CD4-positive, alpha-beta T cell treated with Interleukin-10 for 1 hour (primary cell): ENCODE measurements around the gene NPTXR.

Experiments used
- DNase-seq: peaks from one replicate; pipeline ENCODE4 v3.0.0-alpha.2; 2020

Gene NPTXR

DNA sequence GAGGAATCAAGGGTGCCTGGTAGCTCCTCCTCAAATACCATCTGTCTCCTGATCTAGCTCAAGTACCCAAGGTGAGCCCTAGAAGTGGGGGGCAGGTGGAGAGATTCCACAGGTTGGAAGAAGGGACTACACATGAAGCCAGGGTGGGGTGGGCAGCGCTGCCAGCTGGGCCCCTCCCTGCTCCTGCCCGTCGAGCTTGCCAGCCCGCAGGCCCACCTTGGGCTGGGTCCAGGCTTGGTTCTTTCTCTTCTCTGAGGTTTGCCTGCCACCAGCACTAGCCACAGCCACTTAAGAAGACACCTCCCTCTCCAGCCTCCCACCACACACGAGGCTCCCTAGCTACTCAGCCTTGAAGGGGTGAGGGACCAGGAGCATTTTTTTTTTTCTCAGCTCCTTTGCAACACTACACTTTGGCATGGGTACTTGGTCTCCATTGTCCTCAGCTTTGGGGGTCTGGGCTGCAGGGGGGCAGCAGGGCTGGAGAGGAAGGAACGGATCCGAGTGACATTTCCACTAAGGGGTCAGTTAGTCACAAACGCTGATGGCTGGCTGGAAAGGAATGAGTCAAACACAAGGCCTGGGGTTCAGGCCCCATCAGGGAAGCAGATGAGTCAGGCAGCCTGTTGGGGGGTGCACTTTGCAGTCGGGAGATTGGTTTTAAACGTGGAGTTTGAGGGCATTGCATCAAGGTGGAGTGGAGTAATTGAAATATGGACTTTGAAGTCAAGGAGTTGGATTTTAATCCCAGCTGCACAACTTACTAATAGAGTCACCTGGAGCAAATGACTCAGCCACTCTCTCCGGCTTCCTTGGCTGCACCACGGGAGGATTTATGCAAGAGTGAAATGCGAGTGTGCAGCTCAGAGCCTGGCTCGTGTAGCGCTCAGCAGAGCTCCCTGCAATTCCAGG lies 7.4 kb upstream of the NPTXR start:
- no peak for DNase-seq

DNA sequence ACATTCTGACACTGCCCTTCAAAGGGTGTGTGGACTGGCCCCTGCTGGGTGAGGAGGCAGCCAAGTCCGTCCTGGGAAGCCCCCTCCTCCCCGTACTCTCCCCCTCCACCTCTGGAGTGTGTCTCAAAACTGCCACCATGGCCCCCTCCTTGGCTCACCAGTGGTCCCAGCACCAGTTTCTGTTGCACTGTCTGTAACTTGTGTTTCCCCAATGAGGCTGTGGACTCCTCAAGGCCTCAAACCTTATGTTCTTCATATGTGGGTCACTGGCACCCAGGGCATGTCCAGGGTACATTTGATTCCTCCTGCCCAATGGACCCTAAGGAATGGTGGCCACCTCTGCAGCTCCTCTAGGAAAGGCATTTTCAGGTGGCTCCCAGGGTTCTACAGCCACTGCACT lies 6.6 kb upstream of the NPTXR start:
- DNase-seq: no peak

DNA sequence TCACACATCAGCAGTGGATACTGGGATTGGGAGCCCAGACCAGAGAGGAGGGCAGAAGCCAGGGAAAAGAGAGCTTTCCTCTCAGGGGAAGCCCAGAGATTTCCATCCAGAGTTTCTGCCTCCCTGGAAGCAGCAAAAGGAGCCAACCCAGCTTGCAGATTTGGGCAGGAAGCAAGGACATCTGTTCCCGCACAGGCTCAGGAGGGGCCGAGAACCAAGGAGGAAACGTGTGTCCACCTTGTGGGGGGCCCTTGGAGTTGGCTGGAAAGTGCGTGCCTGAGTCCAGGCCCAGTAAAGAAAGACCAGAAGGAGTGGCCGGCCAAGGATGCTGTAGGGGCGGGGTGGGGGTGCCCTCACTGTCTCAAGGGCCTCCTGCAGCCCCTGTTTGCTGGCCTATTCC lies 6.0 kb upstream of the NPTXR start:
- no peak for DNase-seq

DNA sequence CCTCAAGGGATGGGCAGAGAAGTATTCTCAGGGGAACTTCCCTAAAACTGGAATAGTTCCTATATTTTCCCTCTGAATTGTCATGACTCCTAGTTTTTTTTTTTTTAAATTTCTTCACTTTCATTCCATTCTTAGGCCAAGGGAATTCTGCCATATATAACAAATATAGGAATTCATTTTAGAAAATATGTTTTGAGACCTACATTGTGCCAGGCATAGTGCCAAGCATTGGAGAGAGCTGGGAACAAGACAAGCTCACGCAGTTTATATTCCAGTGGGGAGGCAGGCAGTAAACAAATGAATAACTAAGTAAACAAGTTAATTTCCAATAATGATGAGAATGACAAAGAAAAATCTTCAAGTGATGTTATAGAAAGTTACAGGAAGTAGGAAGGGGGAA lies 2.6 kb upstream of the NPTXR start:
- no peak for DNase-seq

DNA sequence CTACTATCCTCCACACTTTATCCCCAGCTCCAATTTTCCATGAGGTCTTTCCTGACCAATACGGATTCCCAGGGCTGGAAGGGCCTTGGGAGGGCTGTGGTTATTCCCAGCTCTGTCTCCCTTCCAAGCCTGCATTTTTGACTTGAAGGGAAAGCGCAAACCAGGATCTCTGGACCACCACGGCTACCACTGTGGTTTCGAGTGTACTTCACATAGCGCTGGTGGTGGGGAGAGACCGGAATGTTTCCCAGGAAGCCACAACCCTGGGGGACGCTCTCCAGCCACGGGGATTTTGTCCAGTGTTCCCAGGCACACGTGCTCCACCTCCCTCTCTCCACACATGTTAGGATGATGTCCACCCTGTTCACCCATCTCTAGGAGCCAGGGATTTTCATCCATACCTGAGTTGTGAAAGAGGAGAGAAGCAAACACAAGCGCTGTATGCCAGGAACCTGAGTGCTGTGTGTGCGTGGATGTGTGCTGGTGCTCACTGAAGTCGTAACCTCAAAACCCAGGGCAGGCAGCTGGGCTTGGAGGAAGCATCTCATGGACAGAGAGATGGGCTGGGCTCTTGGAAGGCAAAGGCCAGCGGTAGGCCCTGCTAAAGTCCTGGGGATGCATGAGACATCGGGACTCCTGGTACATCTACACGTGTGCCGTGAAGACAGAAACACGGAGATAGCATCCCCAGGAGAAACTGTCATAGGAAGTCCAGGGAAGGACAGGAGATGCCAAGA lies 1.3 kb upstream of the NPTXR start:
- DNase-seq: no peak

DNA sequence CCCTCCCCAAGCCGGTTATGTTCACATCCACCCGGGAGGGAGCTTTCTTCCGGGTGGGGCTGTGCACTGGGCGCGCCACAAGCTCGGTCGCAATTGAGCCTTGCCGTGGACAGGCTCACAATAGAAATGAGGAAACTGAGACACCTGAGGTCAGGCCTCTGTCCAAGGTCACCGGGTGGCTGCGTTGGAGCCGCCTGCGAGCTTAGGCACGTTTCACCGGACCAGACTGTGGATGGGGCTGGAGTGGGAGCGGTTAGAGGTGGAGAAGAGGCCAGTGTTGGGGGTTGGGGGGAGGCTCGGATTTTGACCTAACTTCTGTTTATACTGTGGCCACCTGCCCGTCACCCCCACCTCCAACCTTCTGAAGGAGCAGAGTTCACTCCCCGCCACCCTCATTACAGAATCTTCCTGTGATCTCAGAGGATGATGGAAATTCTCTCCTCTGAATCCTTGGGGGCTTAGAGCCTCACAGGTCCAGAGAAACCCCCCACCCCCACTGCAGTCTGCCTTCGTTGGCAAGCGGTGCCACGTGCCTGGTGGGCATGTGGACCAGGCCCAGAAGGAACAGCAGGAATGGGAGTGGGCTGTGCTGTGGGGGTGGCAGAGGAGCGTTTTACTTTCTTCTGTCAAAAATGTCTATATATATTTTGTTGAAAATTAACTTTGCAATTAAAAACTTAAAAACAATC lies 631 bp upstream of the NPTXR start:
- DNase-seq: no peak

DNA sequence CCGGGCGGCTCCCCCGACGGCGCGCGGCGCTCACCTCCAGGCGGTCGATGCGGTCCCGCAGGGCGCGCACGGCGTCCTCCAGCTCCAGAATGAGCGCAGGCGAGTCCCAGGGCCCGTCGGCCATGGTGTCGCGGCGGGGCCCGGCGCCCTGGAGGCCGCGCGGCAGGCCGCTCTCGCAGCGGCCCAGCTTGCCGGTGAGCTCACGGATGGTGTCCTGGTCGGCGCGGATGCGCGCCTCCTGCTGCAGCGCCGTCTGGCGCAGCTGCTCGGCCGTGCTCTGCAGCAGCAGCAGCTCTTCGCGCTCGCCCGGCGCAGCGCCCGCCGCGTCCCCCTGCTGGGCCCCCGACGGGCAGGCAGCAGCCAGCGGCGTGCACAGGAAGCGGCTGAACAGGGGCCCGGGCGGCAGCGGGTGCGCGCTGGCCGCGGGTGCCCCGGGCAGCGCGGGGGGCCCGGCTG lies 599 bp downstream of the NPTXR start:
- peak; percentile 60 for DNase-seq

DNA sequence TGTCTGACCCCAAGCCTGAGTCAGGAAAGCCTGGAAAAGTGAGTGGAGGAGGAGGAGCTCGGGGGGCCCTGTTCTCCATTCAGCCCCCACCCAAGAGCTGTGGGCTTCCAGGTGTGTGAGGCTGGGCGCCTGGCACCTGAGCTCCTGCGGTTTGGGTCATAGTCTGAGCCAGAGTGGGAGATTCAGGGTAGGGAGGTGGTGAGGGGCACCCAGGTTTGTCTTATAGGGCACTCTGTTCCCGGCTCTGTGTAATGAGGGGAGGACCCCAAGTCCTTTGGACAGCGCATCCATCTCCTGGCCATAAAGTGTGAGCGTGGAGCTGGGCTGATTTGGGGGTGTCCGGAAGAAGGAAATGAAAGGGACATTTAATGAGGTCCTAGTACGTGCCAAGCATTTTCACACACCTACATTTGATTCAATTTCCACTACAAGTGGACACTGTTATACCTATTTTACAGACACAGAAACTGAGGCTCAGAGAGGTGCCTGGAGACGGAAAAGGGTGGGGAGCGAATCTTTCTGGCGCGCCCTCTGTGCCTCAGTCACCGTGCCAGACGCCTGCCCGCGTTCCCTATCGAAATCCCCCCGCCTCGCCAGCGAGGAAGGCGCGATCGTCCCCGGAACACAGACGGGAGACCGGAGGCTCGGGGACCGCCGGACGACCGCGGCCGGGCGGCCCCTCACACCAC lies 1.2 kb downstream of the NPTXR start:
- DNase-seq: no peak

DNA sequence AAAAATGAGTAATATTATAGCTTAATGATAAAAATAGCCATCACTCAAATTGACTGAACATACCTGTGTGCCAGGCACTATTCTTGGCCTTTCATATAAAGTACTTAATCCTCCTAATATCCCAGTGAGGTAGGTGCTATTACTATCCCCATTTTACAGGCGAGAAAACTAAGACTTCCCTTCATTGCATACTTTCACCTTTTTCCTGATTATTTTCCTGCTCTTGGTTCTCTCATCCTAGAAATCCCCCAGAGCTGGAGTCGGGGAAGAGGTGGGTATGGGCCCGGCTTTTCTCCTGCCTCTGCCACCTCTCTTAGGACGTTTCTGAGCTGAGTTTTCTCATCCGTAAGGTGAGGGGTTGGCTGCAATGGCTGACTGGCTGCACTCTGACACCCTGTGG lies 2.2 kb downstream of the NPTXR start:
- no peak for DNase-seq

DNA sequence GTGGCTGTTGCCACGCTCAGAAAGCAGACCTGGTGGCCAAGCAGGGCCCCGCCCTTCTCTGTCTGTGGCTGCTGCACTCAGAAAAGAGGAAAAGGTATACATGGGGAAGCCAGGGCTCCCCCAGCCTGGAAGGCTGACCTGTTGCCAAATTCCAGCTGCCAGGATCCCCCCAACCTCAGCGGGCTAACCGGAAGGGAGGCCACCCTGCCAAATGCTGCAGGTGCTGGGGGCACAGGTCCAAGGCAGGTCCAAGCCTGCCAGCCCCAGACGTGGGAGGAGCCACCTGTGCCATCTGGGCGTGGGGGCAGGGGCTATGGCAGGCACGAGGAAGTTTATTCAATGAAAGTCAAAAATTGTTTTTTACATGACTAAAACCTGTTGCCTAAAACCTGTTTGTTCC lies 2.6 kb downstream of the NPTXR start:
- no peak for DNase-seq

DNA sequence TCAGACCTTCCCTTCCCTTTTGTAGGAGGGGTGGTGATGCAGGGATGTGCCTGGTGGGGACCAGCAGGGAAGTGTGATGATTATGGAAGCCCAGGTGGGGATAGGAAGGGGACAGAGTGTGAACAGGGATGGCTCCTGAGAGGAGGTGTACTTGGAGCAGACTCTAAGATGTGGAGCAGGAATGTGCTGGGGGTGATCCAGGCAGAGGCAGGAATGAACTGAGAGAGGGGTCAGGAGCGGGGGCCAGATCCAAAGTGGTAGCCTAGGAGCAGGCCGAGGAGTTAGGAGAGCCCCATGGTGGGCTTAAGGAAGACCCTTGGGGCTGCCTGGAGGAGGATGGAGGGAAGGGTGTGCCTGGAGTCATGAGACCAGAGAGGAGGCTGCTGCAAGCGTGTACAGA lies 3.7 kb downstream of the NPTXR start:
- DNase-seq: no peak

DNA sequence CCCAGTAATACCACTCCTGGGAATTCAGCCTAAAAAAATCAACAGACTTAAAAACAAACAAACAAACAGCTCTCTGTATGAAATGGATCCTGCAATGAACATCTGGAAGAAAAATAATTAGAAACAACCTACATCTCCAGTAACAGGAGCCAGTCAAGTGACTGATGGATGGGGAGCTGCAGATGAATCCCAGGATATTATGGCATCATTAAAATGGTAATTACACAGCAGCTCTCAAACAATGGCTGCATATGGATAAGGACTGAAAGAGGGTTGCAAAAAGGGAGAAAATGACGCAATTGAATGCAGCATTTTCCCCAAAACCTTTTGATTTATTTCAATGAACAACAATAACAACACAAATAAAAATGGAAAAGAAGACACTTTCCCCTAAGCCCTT lies 4.1 kb downstream of the NPTXR start:
- no peak for DNase-seq

DNA sequence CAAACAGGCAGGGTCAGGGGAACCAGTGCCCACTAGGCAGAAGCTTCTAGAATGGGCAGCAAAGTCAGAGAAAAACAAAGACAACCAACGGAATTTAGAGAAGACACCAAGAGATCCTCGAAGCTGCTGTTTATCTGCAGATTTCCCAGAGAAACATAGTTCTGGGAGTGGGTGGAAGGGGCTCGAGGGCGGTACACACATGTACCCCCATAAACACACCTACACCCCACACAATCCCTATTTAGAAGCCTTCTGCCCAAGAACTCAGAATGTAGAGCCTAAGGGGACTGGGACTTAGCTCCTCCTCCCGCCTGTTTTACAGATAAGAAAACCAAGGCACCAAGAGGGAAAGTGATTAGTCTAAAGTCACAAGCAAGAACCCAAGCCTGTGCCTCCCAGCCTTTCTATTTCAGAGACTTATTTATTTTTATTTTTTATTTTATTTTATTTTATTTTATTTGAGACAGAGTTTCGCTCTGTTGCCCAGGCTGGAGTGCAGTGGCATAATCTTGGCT lies 6.4 kb downstream of the NPTXR start:
- no peak for DNase-seq

DNA sequence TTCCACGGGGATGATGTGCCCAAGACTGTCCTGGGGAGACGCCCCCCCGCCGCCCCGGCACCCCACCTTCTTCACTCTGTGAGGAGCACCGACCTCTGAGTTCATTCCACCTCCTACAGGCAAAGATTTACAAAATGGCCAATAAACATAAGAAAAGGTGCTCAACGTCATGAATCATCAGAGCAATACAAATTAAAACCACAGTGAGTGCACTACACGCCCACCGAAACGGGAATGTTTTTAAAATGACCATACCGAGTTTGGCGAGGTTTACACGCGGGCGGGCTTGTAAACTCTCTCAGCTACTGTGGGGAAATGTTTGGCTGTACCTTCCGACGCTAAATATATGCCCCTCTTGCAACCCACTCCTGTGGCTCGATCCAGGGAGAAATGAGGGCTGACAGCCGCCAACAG lies 7.9 kb downstream of the NPTXR start:
- DNase-seq: no peak

DNA sequence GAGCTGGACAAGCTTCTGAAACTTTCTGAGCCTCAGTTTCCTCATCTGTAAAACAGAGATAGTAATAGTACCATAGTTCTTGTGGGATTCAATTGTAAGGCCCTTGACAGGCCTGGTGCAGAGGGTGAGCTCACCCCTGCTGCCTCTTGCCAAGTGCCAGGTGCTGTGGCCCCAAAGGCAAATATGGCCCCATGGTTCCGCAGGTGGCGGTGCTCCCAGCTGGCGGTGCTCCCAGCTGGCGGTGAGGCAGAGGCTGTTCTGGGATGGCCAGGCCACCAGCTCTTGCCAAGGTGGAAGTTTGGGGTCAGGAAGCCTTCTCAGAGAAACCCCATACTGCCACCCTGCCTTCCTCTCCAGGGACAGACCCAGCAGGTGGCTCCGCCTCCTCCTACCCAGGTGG lies 8.8 kb downstream of the NPTXR start:
- DNase-seq: no peak

DNA sequence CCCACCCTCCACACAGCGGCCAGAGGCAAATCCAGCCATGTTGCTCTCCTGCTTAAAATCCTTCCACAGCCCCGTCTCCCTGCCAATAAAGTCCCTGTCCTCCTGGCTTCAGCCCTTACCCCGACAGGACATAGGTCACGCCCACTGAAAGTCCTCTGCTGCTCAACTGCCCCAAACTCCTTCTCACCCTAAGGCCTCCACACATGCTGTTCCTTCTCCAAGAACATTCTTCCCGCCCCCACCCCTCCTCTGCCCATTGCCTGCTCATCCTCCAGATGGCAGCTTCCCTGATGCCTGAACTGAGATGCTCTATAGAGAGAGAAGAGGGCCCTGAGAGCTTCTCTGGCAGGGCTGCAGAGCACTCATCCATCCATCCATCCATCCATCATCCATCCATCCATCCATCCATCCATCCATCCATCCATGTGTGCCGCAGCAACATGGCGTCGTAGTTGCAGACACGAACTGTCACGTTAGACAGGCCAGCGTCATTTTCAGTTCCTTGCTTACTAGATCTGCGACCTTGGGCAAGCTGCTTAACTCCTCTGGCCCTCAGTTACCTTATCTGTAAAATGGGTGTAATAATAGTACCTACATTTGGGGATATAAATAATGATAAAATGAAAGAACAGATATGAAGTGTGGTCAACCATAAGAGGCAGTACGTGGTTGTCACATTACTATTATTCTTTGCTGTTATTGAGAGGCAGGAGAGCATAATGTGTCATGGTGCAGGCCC lies 9.4 kb downstream of the NPTXR start:
- DNase-seq: no peak

DNA sequence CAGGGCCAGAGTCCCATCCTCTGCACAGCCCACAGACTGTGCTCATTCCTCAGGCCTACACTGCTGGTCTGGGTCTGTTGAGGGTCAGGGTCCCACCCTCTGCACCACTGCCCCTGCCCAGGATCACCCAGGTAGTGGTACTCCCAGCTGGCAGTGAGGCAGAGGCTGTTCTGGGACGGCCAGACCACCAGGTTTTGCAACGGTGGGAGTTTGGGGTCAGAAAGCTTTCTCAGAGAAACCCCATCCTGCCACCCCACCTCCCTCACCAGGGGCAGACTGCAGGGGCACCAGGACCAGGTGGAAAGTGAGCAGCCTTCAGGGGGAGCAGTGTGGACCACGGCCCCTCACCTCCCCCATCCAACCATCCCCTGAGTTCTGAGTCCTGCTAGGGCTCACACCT lies 10.8 kb downstream of the NPTXR start:
- DNase-seq: no peak

DNA sequence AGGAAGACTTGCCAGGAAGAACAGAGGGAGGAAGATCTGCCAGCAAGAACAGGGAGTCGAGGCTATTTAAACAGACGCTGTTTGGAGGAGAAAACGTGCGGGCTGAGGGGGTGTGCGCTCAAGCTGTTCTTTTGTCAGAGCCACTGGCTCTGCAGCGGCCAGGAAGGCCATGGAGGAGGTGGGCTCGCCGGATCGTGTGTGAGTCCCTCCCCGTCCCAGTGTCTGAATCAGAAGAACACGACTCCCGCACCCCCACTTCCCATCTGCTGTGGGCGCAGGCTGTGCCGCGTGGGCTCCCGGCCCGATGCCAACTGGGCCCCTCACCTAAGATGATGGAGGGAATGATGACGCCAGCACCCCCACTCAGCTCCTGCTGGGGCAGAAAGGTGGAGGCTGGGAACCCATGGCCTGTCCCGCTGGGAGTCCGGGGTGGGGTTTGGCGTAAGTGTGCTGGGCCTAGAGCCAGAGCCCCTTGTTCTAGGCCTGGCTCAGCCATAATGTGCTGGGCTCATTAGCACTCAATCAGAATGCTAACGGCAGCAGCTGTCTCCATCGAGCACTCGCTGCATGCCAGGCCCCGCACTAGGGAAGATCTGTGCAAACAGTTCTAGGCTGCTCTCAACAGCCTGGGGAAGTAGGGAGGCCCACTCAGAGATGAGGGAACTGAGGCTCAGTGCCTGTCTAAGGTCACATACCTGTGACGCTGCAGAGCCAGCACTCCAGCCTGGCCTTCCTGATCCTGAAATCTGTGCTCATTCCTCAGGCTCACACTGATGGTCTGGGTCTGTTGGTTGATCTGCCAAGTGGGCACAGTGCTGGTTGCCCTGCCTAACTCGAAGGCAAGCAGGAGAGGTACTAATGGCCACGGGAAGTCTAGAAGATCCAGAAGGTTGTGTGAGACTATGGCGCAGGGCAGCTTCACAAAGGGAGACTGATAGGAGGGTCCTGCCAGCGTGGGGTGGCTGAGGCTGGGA lies 11.5 kb downstream of the NPTXR start:
- no peak for DNase-seq

DNA sequence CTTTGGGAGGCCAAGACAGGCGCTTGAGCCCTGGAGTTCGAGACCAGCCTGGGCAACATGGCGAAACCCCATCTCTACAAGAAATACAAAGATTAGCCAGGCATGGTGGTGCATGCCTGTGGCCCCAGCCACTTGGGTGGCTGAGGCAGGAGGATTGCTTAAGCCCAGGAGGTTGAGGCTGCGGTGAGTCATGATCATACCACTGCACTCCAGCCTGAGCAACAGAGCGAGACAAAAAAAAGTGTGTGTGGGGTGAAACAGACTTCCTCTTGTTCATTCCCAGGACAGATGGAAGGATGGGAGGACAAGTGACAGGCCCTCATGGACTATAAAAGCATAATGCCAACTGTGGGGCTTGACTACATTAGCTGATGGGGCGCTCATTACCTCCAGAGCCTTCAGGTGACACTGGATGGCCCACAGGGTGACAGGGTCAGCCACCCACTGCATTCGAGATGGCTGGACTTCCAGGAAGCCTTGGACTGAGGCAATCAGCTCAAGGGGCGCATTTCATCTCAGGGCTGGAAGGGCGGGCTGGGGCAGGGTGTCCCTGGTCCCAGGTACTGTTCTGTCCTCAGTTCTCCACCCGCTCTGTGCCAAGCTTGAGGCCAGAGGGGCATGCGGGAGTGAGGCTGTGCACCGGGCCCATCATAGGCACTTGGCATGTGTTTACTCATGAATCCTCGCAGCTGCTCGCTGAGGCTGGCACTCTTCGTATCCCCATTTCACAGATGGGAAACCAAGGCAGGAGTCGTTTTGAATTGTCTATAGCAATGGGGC lies 12.5 kb downstream of the NPTXR start:
- no peak for DNase-seq

DNA sequence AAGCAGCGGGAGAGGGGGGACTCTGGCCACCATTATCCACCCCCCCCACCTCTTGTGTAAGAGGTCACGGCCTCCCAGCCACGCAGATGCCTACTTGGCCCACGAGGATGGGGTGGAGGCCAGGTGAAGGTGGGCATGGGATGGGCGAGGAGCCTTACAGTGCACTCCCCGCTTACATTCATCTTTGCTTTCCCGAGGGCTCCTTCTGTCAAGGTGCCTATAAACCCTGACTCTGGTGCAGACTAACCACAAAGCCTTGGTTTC lies 13.1 kb downstream of the NPTXR start:
- no peak for DNase-seq
